H1 (cell line): Measurements from ENCODE around the gene PPP1R1B.

ENCODE experiments used
- CREB1 ChIP-seq: IDR thresholded peaks from 2 replicates; pipeline ENCODE4 v1.6.1; 2012; ENCODE audit warnings: inconsistent platforms
- EZH2 ChIP-seq: fragments of 200-600 bp; sonication (generic); IDR thresholded peaks from 2 replicates; pipeline ENCODE4 v1.7.1; 2012; ENCODE audit warnings: low read depth, mild to moderate bottlenecking, moderate library complexity, low read length, inconsistent platforms; ENCODE audit not compliant: severe bottlenecking
- MAFK ChIP-seq: IDR thresholded peaks from 2 replicates; pipeline ENCODE4 v1.6.1; 2012; ENCODE audit warnings: low read depth, mild to moderate bottlenecking, improper control_type of control experiment, low read length
- RAD21 ChIP-seq, 2 experiments: IDR thresholded peaks in 1 of 2; conservative IDR thresholded peaks in 1 of 2; 2 replicates each; pipeline ENCODE4 v1.6.1; 2011; ENCODE audit warnings: low read depth in 2 of 2, low read length in 2 of 2, improper control_type of control experiment in 1 of 2, inconsistent platforms in 1 of 2, mild to moderate bottlenecking in 1 of 2, moderate library complexity in 1 of 2
- SIN3A ChIP-seq, 2 experiments: IDR thresholded peaks in 1 of 2; conservative IDR thresholded peaks in 1 of 2; 2 replicates each; pipeline ENCODE4 v1.6.1; 2011 to 2012; ENCODE audit warnings: low read length in 2 of 2, improper control_type of control experiment in 1 of 2, low read depth in 1 of 2, mild to moderate bottlenecking in 1 of 2
- SRF ChIP-seq: IDR thresholded peaks from 2 replicates; pipeline ENCODE4 v1.6.1; 2011; ENCODE audit warnings: mild to moderate bottlenecking, low read depth, low read length, moderate library complexity
- TF ChIP-seq, protein P1 (sequence below), 3 experiments: IDR thresholded peaks; 1 replicate in 2 of 3; 2 replicates in 1 of 3; pipeline versions ENCODE4 v1.5.1 to v1.6.1; 2011; ENCODE audit warnings: low read length in 3 of 3, mild to moderate bottlenecking in 3 of 3, inconsistent platforms in 2 of 3, low read depth in 1 of 3, moderate library complexity in 1 of 3; ENCODE audit not compliant: insufficient read depth in 1 of 3; ENCODE audit errors: control extremely low read depth in 1 of 3

GRCh38 chr17:39684369-39685192 is 57.8 kb downstream of the PPP1R1B start:
- TF ChIP-seq, protein P1, sequence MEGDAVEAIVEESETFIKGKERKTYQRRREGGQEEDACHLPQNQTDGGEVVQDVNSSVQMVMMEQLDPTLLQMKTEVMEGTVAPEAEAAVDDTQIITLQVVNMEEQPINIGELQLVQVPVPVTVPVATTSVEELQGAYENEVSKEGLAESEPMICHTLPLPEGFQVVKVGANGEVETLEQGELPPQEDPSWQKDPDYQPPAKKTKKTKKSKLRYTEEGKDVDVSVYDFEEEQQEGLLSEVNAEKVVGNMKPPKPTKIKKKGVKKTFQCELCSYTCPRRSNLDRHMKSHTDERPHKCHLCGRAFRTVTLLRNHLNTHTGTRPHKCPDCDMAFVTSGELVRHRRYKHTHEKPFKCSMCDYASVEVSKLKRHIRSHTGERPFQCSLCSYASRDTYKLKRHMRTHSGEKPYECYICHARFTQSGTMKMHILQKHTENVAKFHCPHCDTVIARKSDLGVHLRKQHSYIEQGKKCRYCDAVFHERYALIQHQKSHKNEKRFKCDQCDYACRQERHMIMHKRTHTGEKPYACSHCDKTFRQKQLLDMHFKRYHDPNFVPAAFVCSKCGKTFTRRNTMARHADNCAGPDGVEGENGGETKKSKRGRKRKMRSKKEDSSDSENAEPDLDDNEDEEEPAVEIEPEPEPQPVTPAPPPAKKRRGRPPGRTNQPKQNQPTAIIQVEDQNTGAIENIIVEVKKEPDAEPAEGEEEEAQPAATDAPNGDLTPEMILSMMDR (IDR thresholded peaks at IDR 0.05; ENCODE audit: control extremely low read depth in 1 of 3, insufficient read depth in 1 of 3, low read depth in 1 of 3, low read length in 3 of 3): no peak
- TF ChIP-seq SIN3A (conservative IDR thresholded peaks at IDR 0.05 in 1 of 2, IDR thresholded peaks at IDR 0.05 in 1 of 2; ENCODE audit: low read depth in 1 of 2, low read length in 2 of 2) (no peak), CREB1 (no peak), MAFK (no peak), SRF (no peak), RAD21 (IDR thresholded peaks at IDR 0.05 in 1 of 2, conservative IDR thresholded peaks at IDR 0.05 in 1 of 2; ENCODE audit: low read depth in 2 of 2, low read length in 2 of 2) (no peak), EZH2 (no peak)
